Peyer's patch (tissue), 4 donors: Measurements from ENCODE around the gene MVK. TPM values are rescaled to one million over a fixed set of nuclear protein-coding genes. Genes with fewer than 3 reads are reported as not detected.

Experiments used
- DNase-seq, 3 donors: peaks; one replicate each; pipeline ENCODE4 v3.0.0-alpha.2; 2017 to 2019
- H3K27ac ChIP-seq, 4 donors: fragments of 200-600 bp; sonication (generic); one replicate each; pipeline ENCODE4 v1.5.1; 2016 to 2019
- H3K27me3 ChIP-seq, 2 donors: fragments of 200-600 bp; sonication (generic); one replicate each; pipeline ENCODE4 v1.5.1; 2019
- H3K36me3 ChIP-seq, 3 donors: fragments of 200-600 bp; sonication (generic); one replicate each; pipeline ENCODE4 v1.5.1; 2016 to 2019
- H3K4me1 ChIP-seq, 4 donors: fragments of 200-600 bp; sonication (generic); one replicate each; pipeline ENCODE4 v1.5.1; 2016 to 2019
- H3K4me3 ChIP-seq, 4 donors: fragments of 200-600 bp; sonication (generic); 1 replicate in 3 of 4; 2 replicates in 1 of 4; pipeline ENCODE4 v1.5.1; 2016 to 2019; ENCODE audit warnings: mild to moderate bottlenecking in 1 of 4
- H3K9me3 ChIP-seq, 4 donors: fragments of 200-600 bp; sonication (generic); one replicate each; pipeline ENCODE4 v1.5.1; 2016 to 2019; ENCODE audit warnings: mild to moderate bottlenecking in 1 of 4
- POLR2A ChIP-seq, 2 donors: fragments of 450-650 bp; IDR thresholded peaks; one replicate each; pipeline ENCODE4 v1.5.1; 2017; ENCODE audit warnings: antibody characterized with exemption in 2 of 2, mild to moderate bottlenecking in 2 of 2, moderate library complexity in 2 of 2
- total RNA-seq, 4 donors: library from RNA; depleted of rRNA; stranded (reverse); fragments of >200 nt; gene quantifications; one replicate each; pipeline ENCODE4 v1.1.0, GENCODE V29; 2016
- TF ChIP-seq, protein P1 (sequence below), 6 experiments: fragments of 450-650 bp in 4 of 6; fragments of 200-600 bp in 2 of 6; sonication (generic) in 1 of 6; IDR thresholded peaks; one replicate each; pipeline ENCODE4 v1.5.1; 2017 to 2019; ENCODE audit warnings: antibody characterized with exemption in 6 of 6, mild to moderate bottlenecking in 3 of 6, moderate library complexity in 1 of 6

Gene MVK
- total RNA-seq, 4 donors from 2014 or later, result 3.3 to 66.7 (median 41.6) TPM

GRCh38 chr12:109645708-109646107 is 72.1 kb downstream of the MVK start:
- Histone ChIP-seq H3K9me3 (no peaks in the 10 kb centered on the region), H3K4me3 (no peak overlapping the region), H3K4me1 (peaks cover 0 to 10% (median 0%) of the 10 kb centered on the region in 4 donors), H3K36me3 (no peaks in the 10 kb centered on the region), H3K27ac (no peak overlapping the region), H3K27me3 (no peaks in the 10 kb centered on the region)
- TF ChIP-seq, protein P1, sequence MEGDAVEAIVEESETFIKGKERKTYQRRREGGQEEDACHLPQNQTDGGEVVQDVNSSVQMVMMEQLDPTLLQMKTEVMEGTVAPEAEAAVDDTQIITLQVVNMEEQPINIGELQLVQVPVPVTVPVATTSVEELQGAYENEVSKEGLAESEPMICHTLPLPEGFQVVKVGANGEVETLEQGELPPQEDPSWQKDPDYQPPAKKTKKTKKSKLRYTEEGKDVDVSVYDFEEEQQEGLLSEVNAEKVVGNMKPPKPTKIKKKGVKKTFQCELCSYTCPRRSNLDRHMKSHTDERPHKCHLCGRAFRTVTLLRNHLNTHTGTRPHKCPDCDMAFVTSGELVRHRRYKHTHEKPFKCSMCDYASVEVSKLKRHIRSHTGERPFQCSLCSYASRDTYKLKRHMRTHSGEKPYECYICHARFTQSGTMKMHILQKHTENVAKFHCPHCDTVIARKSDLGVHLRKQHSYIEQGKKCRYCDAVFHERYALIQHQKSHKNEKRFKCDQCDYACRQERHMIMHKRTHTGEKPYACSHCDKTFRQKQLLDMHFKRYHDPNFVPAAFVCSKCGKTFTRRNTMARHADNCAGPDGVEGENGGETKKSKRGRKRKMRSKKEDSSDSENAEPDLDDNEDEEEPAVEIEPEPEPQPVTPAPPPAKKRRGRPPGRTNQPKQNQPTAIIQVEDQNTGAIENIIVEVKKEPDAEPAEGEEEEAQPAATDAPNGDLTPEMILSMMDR (IDR thresholded peaks at IDR 0.05), result no peak
- TF ChIP-seq POLR2A (IDR thresholded peaks at IDR 0.05), result no peak
- no peak for DNase-seq

Other genes with a start within 250 kb of the MVK start
- not detected for gene MYO1H, start 225.9 kb upstream of the MVK start, total RNA-seq
- gene KCTD10, start 96.5 kb upstream of the MVK start, total RNA-seq, result 10 to 100 TPM; 18.4 to 53.6 (median 28.8) TPM
- gene UBE3B, start 96.2 kb upstream of the MVK start, total RNA-seq, result 10 to 100 TPM; 43.8 to 77.0 (median 57.3) TPM
- 10 to 100 TPM; 30.8 to 41.4 (median 32.1) TPM for gene MMAB, start 290 bp upstream of the MVK start, total RNA-seq
- gene FAM222A, start 140.0 kb downstream of the MVK start, total RNA-seq, result 10 to 100 TPM in 1 of 4 donors, 1 to 10 TPM in 3; 3.9 to 26.1 (median 7.0) TPM